ENCODE data around the gene AQP6.

Gene AQP6

GRCh38 chr12:49968471-49968870 is 4.3 kb upstream of the AQP6 start:
- DNase-seq (no peak), ATAC-seq (ENCODE audit: insufficient read depth, low read depth) (no peak)
- Histone ChIP-seq H3K4me3 (ENCODE audit: low read depth in 1 of 2, low read length in 2 of 2) (no peak overlapping the region), H3K4me1 (ENCODE audit: insufficient read depth, low read length) (peaks cover 14% of the 10 kb centered on the region), H3K27ac (ENCODE audit: low read length) (no peak overlapping the region), H3K27me3 (ENCODE audit: insufficient read depth, low read length, poor library complexity) (peaks cover 43% of the 10 kb centered on the region), H3K9me3 (ENCODE audit: insufficient read depth, low read length, severe bottlenecking) (no peaks in the 10 kb centered on the region), H3K9ac (ENCODE audit: low read depth, low read length) (no peak overlapping the region), H4K20me1 (ENCODE audit: insufficient read depth, low read length) (peaks cover 14% of the 10 kb centered on the region), H3K4me2 (ENCODE audit: insufficient read depth, low read length) (no peak overlapping the region), H2AFZ (ENCODE audit: low read depth, low read length) (no peak overlapping the region), H3K36me3 (ENCODE audit: insufficient read depth, low read length) (no peaks in the 10 kb centered on the region), H3K79me2 (ENCODE audit: insufficient read depth, low read length) (no peaks in the 10 kb centered on the region)
- no peak for TF ChIP-seq EZH2 (IDR thresholded peaks at IDR 0.05; ENCODE audit: borderline replicate concordance, low read depth, low read length, severe bottlenecking)
- no peak for TF ChIP-seq CTCF (IDR thresholded peaks at IDR 0.05; ENCODE audit: borderline replicate concordance, extremely low read depth, low read length, poor library complexity, severe bottlenecking)

GRCh38 chr12:49969027-49969426 is 3.7 kb upstream of the AQP6 start:
- Histone ChIP-seq H3K79me2 (ENCODE audit: insufficient read depth, low read length) (no peaks in the 10 kb centered on the region), H3K4me3 (ENCODE audit: low read depth in 1 of 2, low read length in 2 of 2) (no peak overlapping the region), H2AFZ (ENCODE audit: low read depth, low read length) (no peak overlapping the region), H3K9ac (ENCODE audit: low read depth, low read length) (no peak overlapping the region), H3K4me2 (ENCODE audit: insufficient read depth, low read length) (no peak overlapping the region), H3K9me3 (ENCODE audit: insufficient read depth, low read length, severe bottlenecking) (no peaks in the 10 kb centered on the region), H3K27ac (ENCODE audit: low read length) (no peak overlapping the region), H4K20me1 (ENCODE audit: insufficient read depth, low read length) (peaks cover 14% of the 10 kb centered on the region), H3K27me3 (ENCODE audit: insufficient read depth, low read length, poor library complexity) (peaks cover 43% of the 10 kb centered on the region), H3K4me1 (ENCODE audit: insufficient read depth, low read length) (peaks cover 14% of the 10 kb centered on the region), H3K36me3 (ENCODE audit: insufficient read depth, low read length) (no peaks in the 10 kb centered on the region)
- no peak for TF ChIP-seq CTCF (IDR thresholded peaks at IDR 0.05; ENCODE audit: borderline replicate concordance, extremely low read depth, low read length, poor library complexity, severe bottlenecking)
- TF ChIP-seq EZH2 (IDR thresholded peaks at IDR 0.05; ENCODE audit: borderline replicate concordance, low read depth, low read length, severe bottlenecking): no peak
- ATAC-seq (ENCODE audit: insufficient read depth, low read depth) (no peak), DNase-seq (no peak)

GRCh38 chr12:49969651-49970429 is 2.9 kb upstream of the AQP6 start:
- DNase-seq: no peak
- peaks cover 14% of the 10 kb centered on the region for H3K4me1 ChIP-seq (ENCODE audit: insufficient read depth, low read length)
- H3K4me2 ChIP-seq (ENCODE audit: insufficient read depth, low read length): no peak overlapping the region
- H3K27ac ChIP-seq (ENCODE audit: low read length): no peak overlapping the region
- H3K4me3 ChIP-seq (ENCODE audit: low read depth in 1 of 2, low read length in 2 of 2): no peak overlapping the region
- H3K79me2 ChIP-seq (ENCODE audit: insufficient read depth, low read length): no peaks in the 10 kb centered on the region
- H3K9ac ChIP-seq (ENCODE audit: low read depth, low read length): no peak overlapping the region
- TF ChIP-seq CTCF (IDR thresholded peaks at IDR 0.05; ENCODE audit: borderline replicate concordance, extremely low read depth, low read length, poor library complexity, severe bottlenecking) (no peak), EZH2 (IDR thresholded peaks at IDR 0.05; ENCODE audit: borderline replicate concordance, low read depth, low read length, severe bottlenecking) (no peak)
- H3K9me3 ChIP-seq (ENCODE audit: insufficient read depth, low read length, severe bottlenecking): no peaks in the 10 kb centered on the region
- H3K36me3 ChIP-seq (ENCODE audit: insufficient read depth, low read length): no peaks in the 10 kb centered on the region
- H3K27me3 ChIP-seq (ENCODE audit: insufficient read depth, low read length, poor library complexity): peaks cover 43% of the 10 kb centered on the region
- peaks cover 14% of the 10 kb centered on the region for H4K20me1 ChIP-seq (ENCODE audit: insufficient read depth, low read length)
- no peak for ATAC-seq (ENCODE audit: insufficient read depth, low read depth)
- H2AFZ ChIP-seq (ENCODE audit: low read depth, low read length): no peak overlapping the region
